Measurements from ENCODE around the gene NUDT21.

- TF ChIP-seq CTCF (conservative IDR thresholded peaks at IDR 0.05), result no peak
- TF ChIP-seq ZFX (IDR thresholded peaks at IDR 0.05), result peak; percentile 60; the same call in 1 of the 2 replicates
These were observed at the start of gene NUDT21, which contains the start of gene OGFOD1 for GRCh38 chr16:56450986-56451752.
